ENCODE results near the gene ING2. TPM values are rescaled to one million over a fixed set of nuclear protein-coding genes. Genes with fewer than 3 reads are reported as not detected.
"Not testable (repeated sequence)": the region's sequence is repeated elsewhere in the genome, so short reads cannot be mapped to it uniquely, and the experiment has no call there.

The ING2 gene, protein sequence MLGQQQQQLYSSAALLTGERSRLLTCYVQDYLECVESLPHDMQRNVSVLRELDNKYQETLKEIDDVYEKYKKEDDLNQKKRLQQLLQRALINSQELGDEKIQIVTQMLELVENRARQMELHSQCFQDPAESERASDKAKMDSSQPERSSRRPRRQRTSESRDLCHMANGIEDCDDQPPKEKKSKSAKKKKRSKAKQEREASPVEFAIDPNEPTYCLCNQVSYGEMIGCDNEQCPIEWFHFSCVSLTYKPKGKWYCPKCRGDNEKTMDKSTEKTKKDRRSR
- 6.9 TPM for total RNA-seq

DNA sequence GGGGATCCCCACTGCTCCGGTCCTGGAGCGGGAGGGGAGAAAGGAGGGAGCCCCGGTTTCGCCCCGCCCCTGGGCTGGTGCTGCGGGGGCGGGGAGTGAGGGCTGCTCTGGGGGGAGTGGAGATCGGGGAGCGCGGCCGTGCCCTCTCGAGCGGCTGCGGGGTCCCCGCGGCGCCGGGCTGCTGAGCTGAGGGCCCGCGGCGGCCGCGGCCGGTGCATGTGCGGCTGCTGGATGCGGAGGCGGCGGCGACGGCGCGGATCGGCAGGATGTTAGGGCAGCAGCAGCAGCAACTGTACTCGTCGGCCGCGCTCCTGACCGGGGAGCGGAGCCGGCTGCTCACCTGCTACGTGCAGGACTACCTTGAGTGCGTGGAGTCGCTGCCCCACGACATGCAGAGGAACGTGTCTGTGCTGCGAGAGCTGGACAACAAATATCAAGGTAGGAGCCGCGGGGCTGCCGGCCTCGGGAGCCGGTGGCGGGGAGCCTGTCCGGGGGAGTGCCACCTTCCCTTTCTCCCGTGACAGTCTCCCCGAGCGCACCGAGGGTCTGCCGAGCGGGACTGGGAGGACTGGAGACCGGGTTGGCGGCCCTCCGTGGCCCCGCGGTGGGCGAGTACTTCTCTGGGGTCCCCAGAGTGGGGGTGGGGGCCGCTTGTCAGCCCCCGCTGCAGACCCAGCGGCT lies at the start of gene ING2:
Gene ING2, plus strand, starts transcription at position 129 of the 681 bp plus-strand sequence. Its CDS starts 138 bp downstream, at position 267.
- DNase-seq (ENCODE audit: low spot score in 2 of 2), result no peak
- TF ChIP-seq CTCF (IDR thresholded peaks at IDR 0.05), result no peak

DNA sequence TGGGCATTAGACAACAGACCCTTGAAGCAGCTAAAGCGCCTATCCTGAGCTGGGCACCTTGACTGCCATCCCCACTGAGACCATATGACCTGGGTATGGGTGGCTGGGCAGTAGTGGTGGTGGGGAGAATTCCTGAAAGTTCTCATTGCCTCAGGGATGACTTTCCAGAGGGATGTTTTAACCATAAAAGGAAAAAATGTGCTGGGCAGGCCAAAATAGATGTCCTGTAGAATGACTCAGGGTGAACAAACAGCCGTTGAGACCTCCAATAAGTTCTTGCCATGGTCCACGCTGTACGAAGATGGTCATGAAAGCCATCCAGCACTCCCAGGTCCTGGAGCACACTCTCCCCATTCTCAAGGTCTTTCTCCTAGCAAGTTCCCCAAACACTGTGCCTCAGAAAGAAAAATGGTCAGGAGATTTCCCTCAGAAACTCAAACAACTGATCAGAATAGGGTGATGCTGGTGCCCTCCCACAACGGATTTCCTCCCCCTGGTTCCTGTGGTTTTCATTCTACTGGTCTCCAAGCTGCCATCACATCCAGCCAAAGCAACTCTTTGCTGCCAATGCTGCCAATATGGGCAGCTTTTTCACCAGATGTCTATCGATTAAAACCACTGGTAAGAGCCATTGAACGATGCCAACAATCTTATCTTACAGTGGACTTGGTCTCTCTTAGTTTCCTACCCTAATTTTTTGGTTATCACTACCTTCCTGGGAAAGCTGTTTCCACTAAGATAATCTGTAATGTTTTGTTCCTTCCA lies 49.2 kb upstream of the ING2 start:
- no peak overlapping the region for H3K4me3 ChIP-seq
- no peak for DNase-seq (ENCODE audit: low spot score in 2 of 2)
- no peaks in the 10 kb centered on the region for H3K9me3 ChIP-seq
- no peak overlapping the region for H3K27ac ChIP-seq
- no peaks in the 10 kb centered on the region for H3K4me1 ChIP-seq
- TF ChIP-seq CTCF (IDR thresholded peaks at IDR 0.05), result no peak
- H3K27me3 ChIP-seq, result no peaks in the 10 kb centered on the region
- intact Hi-C loops (cut with DNase I), result no loop called here
- peaks cover 10 to 15% of the 10 kb centered on the region in 2 donors for H3K36me3 ChIP-seq

More for the DNA sequence above, at the start of gene ING2:
- H3K36me3 ChIP-seq, result no peaks in the 10 kb centered on the region
- peak within 1 kb of the TSS; percentile 85 to 98 for H3K4me3 ChIP-seq
- no peaks in the 10 kb centered on the region for H3K9me3 ChIP-seq
- intact Hi-C loops (cut with DNase I), result loop anchor here (1.0 to 10.0 kb wide), 8 partner anchors 61 to 1320 kb away; partner anchors contain the start of genes ACSL1, CASP3, CDKN2AIP and PRIMPOL
- H3K27ac ChIP-seq, result peak within 1 kb of the TSS; percentile 92 to 95
- no peaks in the 10 kb centered on the region for H3K27me3 ChIP-seq
- H3K4me1 ChIP-seq, result peaks cover 4 to 16% of the 10 kb centered on the region in 2 donors

DNA sequence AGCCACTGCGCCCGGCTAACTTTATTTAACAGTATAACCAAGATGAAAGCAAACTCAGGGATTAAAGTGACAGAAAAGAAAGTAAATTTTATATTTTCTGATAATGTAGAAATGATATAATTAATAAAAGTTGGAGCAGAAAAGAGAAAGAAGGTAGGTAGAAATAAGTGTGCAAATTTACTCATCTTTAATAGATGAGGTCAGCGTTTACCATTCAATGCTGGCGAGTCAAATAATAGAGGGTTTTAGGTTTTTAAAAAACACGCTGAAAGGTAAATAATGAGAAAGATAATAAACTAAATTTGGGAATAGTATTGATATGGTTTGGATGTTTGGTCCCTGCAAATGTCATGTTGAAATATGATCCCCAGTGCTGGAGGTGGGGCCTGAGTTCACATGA lies 46.9 kb upstream of the ING2 start:
- no peak for DNase-seq (ENCODE audit: low spot score in 2 of 2)
- intact Hi-C loops (cut with DNase I), result no loop called here

DNA sequence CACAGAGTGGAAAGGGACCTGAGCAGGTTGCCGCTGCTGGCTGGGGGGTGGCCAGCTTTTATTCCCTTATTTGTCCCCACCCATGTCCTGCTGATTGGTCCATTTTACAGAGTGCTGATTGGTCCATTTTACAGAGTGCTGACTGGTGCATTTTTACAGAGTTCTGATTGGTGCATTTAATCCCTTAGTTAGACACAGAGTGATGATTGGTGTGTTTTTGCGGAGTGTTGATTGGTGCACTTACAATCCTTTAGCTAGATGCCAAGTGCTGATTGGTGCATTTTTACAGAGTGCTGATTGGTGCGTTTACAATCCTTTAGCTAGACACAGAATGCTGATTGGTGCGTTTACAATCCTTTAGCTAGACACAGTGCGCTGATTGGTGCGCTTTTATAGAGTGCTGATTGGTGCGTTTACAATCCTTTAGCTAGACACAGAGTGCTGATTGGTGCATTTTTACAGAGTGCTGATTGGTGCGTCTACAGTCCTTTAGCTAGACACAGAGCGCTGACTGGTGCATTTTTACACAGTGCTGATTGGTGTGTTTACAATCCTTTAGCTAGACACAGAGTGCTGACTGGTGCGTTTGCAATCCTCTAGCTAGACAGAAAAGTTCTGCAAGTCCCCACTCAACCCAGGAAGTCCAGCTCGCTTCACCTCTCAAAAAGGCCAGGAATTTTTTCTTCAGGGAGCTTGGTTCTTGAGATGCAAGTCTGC lies 40.8 kb upstream of the ING2 start:
- intact Hi-C loops (cut with DNase I); H3K4me1 ChIP-seq; DNase-seq (ENCODE audit: low spot score in 2 of 2); H3K36me3 ChIP-seq; H3K4me3 ChIP-seq; H3K9me3 ChIP-seq; H3K27ac ChIP-seq; H3K27me3 ChIP-seq: not testable (repeated sequence)

More for the DNA sequence above, 46.9 kb upstream of the ING2 start:
- no peak overlapping the region for H3K4me3 ChIP-seq
- TF ChIP-seq CTCF (IDR thresholded peaks at IDR 0.05), result no peak
- H3K27me3 ChIP-seq, result no peaks in the 10 kb centered on the region
- H3K9me3 ChIP-seq, result no peaks in the 10 kb centered on the region
- H3K36me3 ChIP-seq, result peaks cover 2% of the 10 kb centered on the region in 2 donors
- no peaks in the 10 kb centered on the region for H3K4me1 ChIP-seq
- H3K27ac ChIP-seq, result no peak overlapping the region

- not testable (repeated sequence) for DNase-seq (ENCODE audit: low spot score in 2 of 2)
These were observed 39.0 kb upstream of the ING2 start for GRCh38 chr4:183465879-183466278.

DNA sequence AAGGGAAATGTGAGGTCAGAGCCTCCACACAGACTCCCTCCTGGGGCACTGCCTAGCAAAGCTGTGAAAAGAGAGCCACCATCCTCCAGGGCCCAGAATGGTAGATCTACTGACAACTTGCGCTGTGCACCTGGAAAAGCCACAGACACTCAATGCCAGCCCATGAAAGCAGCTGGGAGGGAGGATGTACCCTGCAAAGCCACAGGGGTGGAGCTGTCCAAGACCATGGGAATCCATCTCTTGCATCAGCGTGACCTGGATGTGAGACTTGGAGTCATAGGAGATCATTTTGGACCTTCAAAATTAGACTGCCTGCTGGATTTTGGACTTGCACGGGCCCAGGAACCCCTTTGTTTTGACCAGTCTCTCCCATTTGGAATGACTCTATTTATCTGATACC lies 37.6 kb upstream of the ING2 start:
- no peak for DNase-seq (ENCODE audit: low spot score in 2 of 2)
- intact Hi-C loops (cut with DNase I), result no loop called here
- Histone ChIP-seq H3K4me1 (no peaks in the 10 kb centered on the region), H3K36me3 (no peaks in the 10 kb centered on the region), H3K27me3 (no peaks in the 10 kb centered on the region), H3K4me3 (no peak overlapping the region), H3K9me3 (no peaks in the 10 kb centered on the region), H3K27ac (no peak overlapping the region)
- TF ChIP-seq CTCF (IDR thresholded peaks at IDR 0.05), result no peak

More at GRCh38 chr4:183465879-183466278, 39.0 kb upstream of the ING2 start:
- H3K4me1 ChIP-seq; H3K36me3 ChIP-seq; intact Hi-C loops (cut with DNase I); H3K27me3 ChIP-seq; H3K27ac ChIP-seq; H3K4me3 ChIP-seq; H3K9me3 ChIP-seq: not testable (repeated sequence)

All from ascending aorta (tissue), 2 donors.